GM12878 (cell line): Measurements from ENCODE around the gene MRPL41. TPM values are rescaled to one million over a fixed set of nuclear protein-coding genes. Genes with fewer than 3 reads are reported as not detected.

Experiments
- ASH2L ChIP-seq: fragments of 300-600, 200-600 bp; sonication (generic); IDR thresholded peaks from 2 replicates; pipeline ENCODE4 v1.6.1; 2017; ENCODE audit warnings: low read depth, mild to moderate bottlenecking, borderline replicate concordance
- DPF2 ChIP-seq: fragments of 450-650 bp; IDR thresholded peaks from 2 replicates; pipeline ENCODE4 v1.6.1; 2017; ENCODE audit warnings: mild to moderate bottlenecking
- FOXK2 ChIP-seq: fragments of 450-650 bp; IDR thresholded peaks from 2 replicates; pipeline ENCODE4 v1.6.1; 2017; ENCODE audit warnings: mild to moderate bottlenecking, moderate library complexity
- HDGF ChIP-seq: fragments of 450-650 bp; IDR thresholded peaks from 2 replicates; pipeline ENCODE4 v1.6.1; 2016; ENCODE audit warnings: antibody characterized with exemption
- SREBF1 ChIP-seq: IDR thresholded peaks from 2 replicates; pipeline ENCODE4 v1.6.1; 2012; ENCODE audit warnings: mild to moderate bottlenecking, low read length
- ZBED1 ChIP-seq: IDR thresholded peaks from 2 replicates; pipeline ENCODE4 v1.6.1; 2016; ENCODE audit warnings: borderline replicate concordance
- polyA plus RNA-seq, 11 experiments: library from polyadenylated mRNA; depleted of rRNA in 4 of 11; unstranded in 6 of 11; stranded (reverse) in 5 of 11; fragments of >200 nt; fragmentation: Nextera tagmentation in 4 of 11; fragmentation: Illumina TruSeq in 1 of 11; extraction: Ambion mirVana in 4 of 11; extraction: Trizol in 1 of 11; gene quantifications; 1 replicate in 1 of 11; 2 replicates in 10 of 11; pipeline versions ENCODE4 v1.2.1 to v1.2.3, GENCODE V29; 2011 to 2016; ENCODE audit warnings: inconsistent platforms in 2 of 11, missing spikeins in 2 of 11, low read depth in 1 of 11
- total RNA-seq, 4 experiments: library from RNA; depleted of rRNA in 3 of 4; stranded (reverse); fragments of >200 nt in 3 of 4; fragmentation: Illumina TruSeq in 1 of 4; extraction: Trizol in 1 of 4; gene quantifications; 2 replicates each; pipeline versions ENCODE4 v1.2.1 to v1.2.3, GENCODE V29; 2013 to 2021
- TF ChIP-seq, protein P1 (sequence below): IDR thresholded peaks from 2 replicates; pipeline ENCODE4 v1.6.1; 2012; ENCODE audit warnings: improper control_type of control experiment, low read depth, low read length; ENCODE audit not compliant: insufficient replicate concordance
- TF ChIP-seq, protein P2 (sequence below): IDR thresholded peaks from 2 replicates; pipeline ENCODE4 v1.6.1; 2011; ENCODE audit warnings: low read depth, mild to moderate bottlenecking, low read length, moderate library complexity, borderline replicate concordance; ENCODE audit errors: extremely low read depth

MRPL41 gene
- total and polyA plus RNA-seq, 10 of the 15 experiments (the other 5 are each of a cell fraction or from before 2014, with no cell fraction given) = 1.3 to 116 (median 40.1) TPM

DNA sequence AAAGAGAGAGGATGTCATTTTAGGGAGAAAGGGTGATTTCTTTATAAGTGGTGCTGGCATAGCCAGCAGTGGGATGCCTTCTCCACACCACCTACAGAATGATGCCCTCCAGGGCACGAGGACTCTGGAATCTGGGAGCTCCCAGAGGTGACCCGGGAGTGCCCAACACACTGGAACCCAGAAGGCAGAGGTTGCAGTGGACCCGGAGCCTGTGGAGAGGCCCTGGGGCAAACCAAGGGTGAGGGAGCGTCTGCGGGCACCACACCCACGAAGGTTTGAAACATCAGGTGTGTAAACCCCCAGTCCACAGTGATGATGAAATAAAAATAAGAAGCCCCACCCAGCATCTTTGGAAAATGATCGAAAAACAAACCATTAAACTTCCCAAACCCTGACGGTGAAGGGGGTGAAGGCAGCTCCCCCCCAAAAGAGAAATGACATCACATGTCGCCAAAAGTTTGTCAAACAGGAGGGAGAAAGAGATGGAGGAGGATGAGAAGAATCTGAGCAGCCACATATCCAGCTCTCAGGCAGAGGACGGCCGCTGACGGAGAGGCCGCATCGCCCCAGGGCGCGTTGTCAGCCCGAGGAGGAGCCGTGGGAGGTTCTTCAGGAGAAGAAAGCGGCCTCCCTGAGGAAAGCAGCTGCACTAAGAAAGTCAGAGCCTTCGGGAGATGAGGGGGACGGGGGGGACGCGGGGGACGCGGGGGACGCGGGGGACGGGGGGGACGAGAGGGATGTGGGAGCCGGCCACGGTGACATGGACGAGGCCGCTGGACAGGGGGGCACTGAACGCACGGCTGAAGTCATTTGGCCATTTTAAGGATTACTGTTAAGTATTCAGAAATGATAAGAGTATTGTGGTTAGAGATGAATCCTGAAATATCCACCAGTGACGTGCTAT lies 49.4 kb upstream of the MRPL41 start (continued):
- TF ChIP-seq, protein P1, sequence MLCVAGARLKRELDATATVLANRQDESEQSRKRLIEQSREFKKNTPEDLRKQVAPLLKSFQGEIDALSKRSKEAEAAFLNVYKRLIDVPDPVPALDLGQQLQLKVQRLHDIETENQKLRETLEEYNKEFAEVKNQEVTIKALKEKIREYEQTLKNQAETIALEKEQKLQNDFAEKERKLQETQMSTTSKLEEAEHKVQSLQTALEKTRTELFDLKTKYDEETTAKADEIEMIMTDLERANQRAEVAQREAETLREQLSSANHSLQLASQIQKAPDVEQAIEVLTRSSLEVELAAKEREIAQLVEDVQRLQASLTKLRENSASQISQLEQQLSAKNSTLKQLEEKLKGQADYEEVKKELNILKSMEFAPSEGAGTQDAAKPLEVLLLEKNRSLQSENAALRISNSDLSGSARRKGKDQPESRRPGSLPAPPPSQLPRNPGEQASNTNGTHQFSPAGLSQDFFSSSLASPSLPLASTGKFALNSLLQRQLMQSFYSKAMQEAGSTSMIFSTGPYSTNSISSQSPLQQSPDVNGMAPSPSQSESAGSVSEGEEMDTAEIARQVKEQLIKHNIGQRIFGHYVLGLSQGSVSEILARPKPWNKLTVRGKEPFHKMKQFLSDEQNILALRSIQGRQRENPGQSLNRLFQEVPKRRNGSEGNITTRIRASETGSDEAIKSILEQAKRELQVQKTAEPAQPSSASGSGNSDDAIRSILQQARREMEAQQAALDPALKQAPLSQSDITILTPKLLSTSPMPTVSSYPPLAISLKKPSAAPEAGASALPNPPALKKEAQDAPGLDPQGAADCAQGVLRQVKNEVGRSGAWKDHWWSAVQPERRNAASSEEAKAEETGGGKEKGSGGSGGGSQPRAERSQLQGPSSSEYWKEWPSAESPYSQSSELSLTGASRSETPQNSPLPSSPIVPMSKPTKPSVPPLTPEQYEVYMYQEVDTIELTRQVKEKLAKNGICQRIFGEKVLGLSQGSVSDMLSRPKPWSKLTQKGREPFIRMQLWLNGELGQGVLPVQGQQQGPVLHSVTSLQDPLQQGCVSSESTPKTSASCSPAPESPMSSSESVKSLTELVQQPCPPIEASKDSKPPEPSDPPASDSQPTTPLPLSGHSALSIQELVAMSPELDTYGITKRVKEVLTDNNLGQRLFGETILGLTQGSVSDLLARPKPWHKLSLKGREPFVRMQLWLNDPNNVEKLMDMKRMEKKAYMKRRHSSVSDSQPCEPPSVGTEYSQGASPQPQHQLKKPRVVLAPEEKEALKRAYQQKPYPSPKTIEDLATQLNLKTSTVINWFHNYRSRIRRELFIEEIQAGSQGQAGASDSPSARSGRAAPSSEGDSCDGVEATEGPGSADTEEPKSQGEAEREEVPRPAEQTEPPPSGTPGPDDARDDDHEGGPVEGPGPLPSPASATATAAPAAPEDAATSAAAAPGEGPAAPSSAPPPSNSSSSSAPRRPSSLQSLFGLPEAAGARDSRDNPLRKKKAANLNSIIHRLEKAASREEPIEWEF = no peak
- TF ChIP-seq, protein P2, sequence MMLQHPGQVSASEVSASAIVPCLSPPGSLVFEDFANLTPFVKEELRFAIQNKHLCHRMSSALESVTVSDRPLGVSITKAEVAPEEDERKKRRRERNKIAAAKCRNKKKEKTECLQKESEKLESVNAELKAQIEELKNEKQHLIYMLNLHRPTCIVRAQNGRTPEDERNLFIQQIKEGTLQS = no peak
- TF ChIP-seq DPF2 (no peak), ASH2L (no peak), ZBED1 (no peak), SREBF1 (no peak), HDGF (no peak), FOXK2 (no peak)
- TF ChIP-seq, all 136 proteins: peak for 0
